ENCODE data around the gene IGLL5.

DNA sequence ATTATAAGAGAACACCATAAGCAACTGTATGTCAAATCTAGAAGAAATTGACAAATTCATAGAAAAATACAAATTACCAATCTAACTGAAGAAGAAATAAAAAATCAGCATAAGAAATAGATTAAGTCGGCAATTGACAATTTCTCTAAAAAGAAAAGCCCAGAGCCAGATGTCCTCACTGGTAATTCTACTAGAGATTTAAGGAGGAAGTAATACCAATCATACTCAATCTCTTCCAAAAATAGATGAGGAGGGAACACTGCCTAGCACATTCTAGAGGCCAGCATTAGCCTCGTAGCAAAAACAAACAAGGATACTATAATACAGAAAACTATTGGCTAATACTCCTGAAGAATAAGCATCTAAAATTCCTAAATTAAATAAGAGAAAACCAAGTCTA, 40.4 kb upstream of the IGLL5 start:
- TF ChIP-seq CTCF (IDR thresholded peaks at IDR 0.05; ENCODE audit: low read depth, low read length, poor library complexity, severe bottlenecking) = no peak
- TF ChIP-seq EZH2phosphoT487 (IDR thresholded peaks at IDR 0.05; ENCODE audit: borderline replicate concordance, low read length) = no peak

Data from DOHH2 (cell line).